WTC11 (cell line): ENCODE measurements around the gene CIB1. TPM values are rescaled to one million over a fixed set of nuclear protein-coding genes. Genes with fewer than 3 reads are reported as not detected.

Source experiments
- ATAC-seq: fragments of 200-7000 bp; cut with Tn5 transposase; 2 replicates; pipeline ENCODE4 v1.10.0; 2021; ENCODE audit warnings: mild to moderate bottlenecking, moderate library complexity
- CTCF ChIA-PET: fragments of 300-600 bp; sonication (Branson Sonifier 250); formaldehyde crosslinking; loops from one replicate; lab custom pipeline; 2021; ENCODE audit warnings: antibody characterized with exemption; lab: Charles Lee
- POLR2A ChIA-PET: fragments of 350-600 bp; sonication (Branson Sonifier 250); formaldehyde crosslinking; loops from one replicate; lab custom pipeline; 2021; ENCODE audit warnings: antibody characterized with exemption; lab: Charles Lee
- DNase-seq: peaks from one replicate; pipeline ENCODE4 v3.0.0; 2021; ENCODE audit warnings: low spot score
- H3K27ac Mint-ChIP-seq: 2 replicates; pipeline ENCODE4 v1.8.0; 2021; ENCODE audit warnings: mixed read lengths
- H3K27me3 Mint-ChIP-seq: 2 replicates; pipeline ENCODE4 v1.8.0; 2021; ENCODE audit warnings: low read depth, mild to moderate bottlenecking, moderate library complexity, mixed read lengths
- H3K36me3 Mint-ChIP-seq: 2 replicates; pipeline ENCODE4 v1.8.0; 2021; ENCODE audit warnings: mixed read lengths
- H3K4me1 Mint-ChIP-seq: 2 replicates; pipeline ENCODE4 v1.8.0; 2022; ENCODE audit warnings: mixed read lengths
- H3K4me3 Mint-ChIP-seq: 2 replicates; pipeline ENCODE4 v1.8.0; 2021; ENCODE audit warnings: mild to moderate bottlenecking, moderate library complexity, mixed read lengths
- H3K9me3 Mint-ChIP-seq: 2 replicates; pipeline ENCODE4 v1.8.0; 2021; ENCODE audit warnings: mixed read lengths
- ATF1 ChIP-seq: sonication (generic); formaldehyde crosslinking; IDR thresholded peaks from 2 replicates; pipeline ENCODE4 v1.8.1; 2023; ENCODE audit warnings: mild to moderate bottlenecking, moderate library complexity, missing genetic modification reagents
- CDX4 ChIP-seq: fragments of 250-450 bp; sonication (Bioruptor Pico); IDR thresholded peaks from 2 replicates; pipeline ENCODE4 v1.9.0; 2021; ENCODE audit warnings: moderate library complexity, mild to moderate bottlenecking, inconsistent platforms, borderline replicate concordance
- CREM ChIP-seq: sonication (generic); formaldehyde crosslinking; IDR thresholded peaks from 2 replicates; pipeline ENCODE4 v1.8.1; 2022; ENCODE audit warnings: mild to moderate bottlenecking, missing genetic modification reagents, moderate library complexity
- E2F5 ChIP-seq: sonication (generic); formaldehyde crosslinking; IDR thresholded peaks from 2 replicates; pipeline ENCODE4 v1.8.1; 2022; ENCODE audit warnings: mild to moderate bottlenecking, moderate library complexity, missing genetic modification reagents
- FOXP4 ChIP-seq: sonication (generic); formaldehyde crosslinking; IDR thresholded peaks from 2 replicates; pipeline ENCODE4 v1.8.0; 2022; ENCODE audit warnings: mild to moderate bottlenecking, missing genetic modification reagents
- GABPB1 ChIP-seq: sonication (generic); formaldehyde crosslinking; IDR thresholded peaks from 2 replicates; pipeline ENCODE4 v1.8.1; 2023; ENCODE audit warnings: mild to moderate bottlenecking, missing genetic modification reagents
- NFE2L1 ChIP-seq: sonication (generic); formaldehyde crosslinking; IDR thresholded peaks from 2 replicates; pipeline ENCODE4 v1.8.1; 2023; ENCODE audit warnings: missing genetic modification reagents
- OVOL2 ChIP-seq: fragments of 250-450 bp; sonication (Bioruptor Pico); IDR thresholded peaks from 2 replicates; pipeline ENCODE4 v1.9.0; 2021; ENCODE audit warnings: mild to moderate bottlenecking, borderline replicate concordance
- PREB ChIP-seq: sonication (generic); formaldehyde crosslinking; IDR thresholded peaks from 2 replicates; pipeline ENCODE4 v1.8.1; 2022; ENCODE audit warnings: mild to moderate bottlenecking, missing genetic modification reagents, moderate library complexity, borderline replicate concordance
- PRRX2 ChIP-seq: fragments of 250-450 bp; sonication (Bioruptor Pico); IDR thresholded peaks from 2 replicates; pipeline ENCODE4 v1.8.0; 2021; ENCODE audit warnings: mild to moderate bottlenecking
- STAT6 ChIP-seq: sonication (generic); formaldehyde crosslinking; conservative IDR thresholded peaks from 2 replicates; pipeline ENCODE4 v1.8.1; 2023; ENCODE audit warnings: mild to moderate bottlenecking, low read depth, missing genetic modification reagents, moderate library complexity
- TCF7 ChIP-seq: sonication (generic); formaldehyde crosslinking; IDR thresholded peaks from 2 replicates; pipeline ENCODE4 v1.8.0; 2022; ENCODE audit warnings: mild to moderate bottlenecking, low read depth, missing genetic modification reagents, moderate library complexity
- TEAD1 ChIP-seq: sonication (generic); formaldehyde crosslinking; IDR thresholded peaks from 2 replicates; pipeline ENCODE4 v1.8.0; 2022; ENCODE audit warnings: mild to moderate bottlenecking, missing genetic modification reagents
- USF2 ChIP-seq: sonication (generic); formaldehyde crosslinking; IDR thresholded peaks from 2 replicates; pipeline ENCODE4 v1.8.1; 2023; ENCODE audit warnings: mild to moderate bottlenecking, missing genetic modification reagents, moderate library complexity
- ZNF263 ChIP-seq: sonication (generic); formaldehyde crosslinking; IDR thresholded peaks from 2 replicates; pipeline ENCODE4 v1.8.1; 2022; ENCODE audit warnings: low read depth, mild to moderate bottlenecking, moderate library complexity, missing genetic modification reagents
- ZNF281 ChIP-seq: sonication (generic); formaldehyde crosslinking; IDR thresholded peaks from 2 replicates; pipeline ENCODE4 v1.8.0; 2023; ENCODE audit warnings: mild to moderate bottlenecking, missing genetic modification reagents
- ZNF396 ChIP-seq: fragments of 250-450 bp; sonication (Bioruptor Pico); IDR thresholded peaks from 2 replicates; pipeline ENCODE4 v1.8.0; 2021; ENCODE audit warnings: mild to moderate bottlenecking, moderate library complexity, borderline replicate concordance
- ZNF425 ChIP-seq: fragments of 250-450 bp; sonication (Bioruptor Pico); conservative IDR thresholded peaks from 2 replicates; pipeline ENCODE4 v1.9.0; 2021; ENCODE audit warnings: mild to moderate bottlenecking
- ZSCAN18 ChIP-seq: fragments of 250-450 bp; sonication (Bioruptor Pico); IDR thresholded peaks from 2 replicates; pipeline ENCODE4 v2.1.2; 2022; ENCODE audit warnings: mild to moderate bottlenecking, moderate library complexity
- total RNA-seq: library from RNA; stranded (reverse); gene quantifications from 3 replicates; pipeline ENCODE4 v1.2.3, GENCODE V29; 2021

CIB1 gene
- total RNA-seq, 1 experiment from 2014 or later, result 29.6 TPM

- Mint-ChIP-seq H3K4me1 (peaks cover 4% of the 10 kb centered on the region; the same call in 1 of the 2 replicates), H3K27ac (peak overlapping the region; percentile 80), H3K9me3 (no peaks in the 10 kb centered on the region), H3K36me3 (peaks cover 9% of the 10 kb centered on the region; the same call in 1 of the 2 replicates), H3K27me3 (no peaks in the 10 kb centered on the region), H3K4me3 (no peak overlapping the region)
- ChIA-PET POLR2A (no interaction called here), CTCF (interaction anchor here (2.7 kb wide), 1 partner anchor 10 kb away, joined by 8 read pairs; no protein-coding TSS in a partner anchor)
- ATAC-seq (no peak), DNase-seq (no peak)
- TF ChIP-seq CREM (CRISPR knock-in tag) (no peak), ZNF396 (CRISPR knock-in tag) (no peak), ZNF281 (CRISPR knock-in tag) (no peak), GABPB1 (no peak), ZSCAN18 (CRISPR knock-in tag) (no peak)
Observed at GRCh38 chr15:90211009-90211408, 22.7 kb downstream of the CIB1 start.

GRCh38 chr15:90210593-90210992 lies 23.1 kb downstream of the CIB1 start:
- peaks cover 4% of the 10 kb centered on the region; the same call in 1 of the 2 replicates for H3K4me1 Mint-ChIP-seq
- ChIA-PET POLR2A (no interaction called here), CTCF (interaction anchor here (2.7 kb wide), 1 partner anchor 11 kb away, joined by 8 read pairs; no protein-coding TSS in a partner anchor)
- no peaks in the 10 kb centered on the region for H3K9me3 Mint-ChIP-seq
- no peak overlapping the region for H3K4me3 Mint-ChIP-seq
- H3K27me3 Mint-ChIP-seq, result no peaks in the 10 kb centered on the region
- peak overlapping the region; percentile 80; the same call in 1 of the 2 replicates for H3K27ac Mint-ChIP-seq
- ATAC-seq (no peak), DNase-seq (no peak)
- H3K36me3 Mint-ChIP-seq, result peaks cover 12% of the 10 kb centered on the region; the same call in 1 of the 2 replicates
- TF ChIP-seq PRRX2 (CRISPR knock-in tag) (no peak), E2F5 (no peak), ZNF425 (CRISPR knock-in tag) (no peak), FOXP4 (CRISPR knock-in tag) (no peak), ZNF263 (CRISPR knock-in tag) (no peak), USF2 (CRISPR knock-in tag) (no peak), ATF1 (CRISPR knock-in tag) (no peak), TEAD1 (CRISPR knock-in tag) (no peak), OVOL2 (no peak), NFE2L1 (no peak), PREB (CRISPR knock-in tag) (no peak), STAT6 (CRISPR knock-in tag) (no peak), CDX4 (CRISPR knock-in tag) (no peak), CREM (CRISPR knock-in tag) (no peak), TCF7 (no peak)
